ENCODE data around the gene TWSG1. TPM values are rescaled to one million over a fixed set of nuclear protein-coding genes. Genes with fewer than 3 reads are reported as not detected.

TWSG1 gene
- total and polyA plus RNA-seq, 10 of the 15 experiments (the other 5 are each of a cell fraction or from before 2014, with no cell fraction given) = 11.1 to 45.1 (median 27.7) TPM

GRCh38 chr18:9361191-9361590 is 26.6 kb downstream of the TWSG1 start:
- DNase-seq (ENCODE audit: low read depth, low spot score) (no peak), FAIRE-seq (no peak), ATAC-seq (no peak)
- no peak overlapping the region for H2AFZ ChIP-seq (ENCODE audit: control insufficient read depth, low read depth, low read length)
- no peak overlapping the region for H3K27ac ChIP-seq (ENCODE audit: control insufficient read depth, insufficient read depth)
- RAD21 ChIA-PET (ENCODE audit: unreplicated experiment) = no interaction called here
- H3K4me1 ChIP-seq (ENCODE audit: control insufficient read depth, insufficient read depth, low read length) = no peaks in the 10 kb centered on the region
- in situ Hi-C loops (cut with MboI) = no loop called here
- no peaks in the 10 kb centered on the region for H4K20me1 ChIP-seq (ENCODE audit: control insufficient read depth, insufficient read depth)
- peaks cover 18% of the 10 kb centered on the region for H3K79me2 ChIP-seq (ENCODE audit: control insufficient read depth, insufficient read depth, low read length)
- no peaks in the 10 kb centered on the region for H3K9me3 ChIP-seq (replicated peaks; ENCODE audit: control insufficient read depth, insufficient read depth, low read length)
- TF ChIP-seq BRCA1 (IDR thresholded peaks at IDR 0.05; ENCODE audit: low read depth, low read length) = no peak
- TF ChIP-seq BACH1 (IDR thresholded peaks at IDR 0.05; ENCODE audit: borderline replicate concordance) = no peak
- TF ChIP-seq MYB (IDR thresholded peaks at IDR 0.05; ENCODE audit: borderline replicate concordance, low read depth, low read length) = no peak
- no peak for TF ChIP-seq MTA3 (IDR thresholded peaks at IDR 0.05; ENCODE audit: borderline replicate concordance, low read length)
- TF ChIP-seq GABPA (IDR thresholded peaks at IDR 0.05; ENCODE audit: low read depth) = no peak
- no peak for TF ChIP-seq SUPT20H (IDR thresholded peaks at IDR 0.05; ENCODE audit: borderline replicate concordance, control insufficient read depth, low read depth, low read length)
- TF ChIP-seq EGR1 (IDR thresholded peaks at IDR 0.05; ENCODE audit: borderline replicate concordance in 1 of 2, low read depth in 2 of 2, low read length in 2 of 2) = no peak
- TF ChIP-seq ZBTB11 (CRISPR knock-in tag; IDR thresholded peaks at IDR 0.05) = no peak
- no peak for TF ChIP-seq TCF12 (IDR thresholded peaks at IDR 0.05; ENCODE audit: low read depth, low read length)
- no peak for TF ChIP-seq SP1 (IDR thresholded peaks at IDR 0.05; ENCODE audit: low read depth, low read length)
- no peak for TF ChIP-seq ZNF274 (IDR thresholded peaks at IDR 0.05; ENCODE audit: insufficient read depth, insufficient read length)
- SMC1A ChIA-PET (ENCODE audit: uncharacterized antibody, unreplicated experiment) = no interaction called here
- no TSS peak for BruUV-seq (replicated peaks)
- H3K27me3 ChIP-seq (replicated peaks in 1 of 2; ENCODE audit: control insufficient read depth in 2 of 2, insufficient read depth in 2 of 2, low read length in 1 of 2) = no peaks in the 10 kb centered on the region
- POLR2A ChIA-PET = no interaction called here
- intact Hi-C loops (cut with micrococcal nuclease; ENCODE audit: unreplicated experiment) = no loop called here
- CTCF ChIA-PET = no interaction called here
- H3K4me2 ChIP-seq (ENCODE audit: control insufficient read depth, insufficient read depth) = no peak overlapping the region
- peaks cover 4 to 5% of the 10 kb centered on the region in 2 experiments; a peak in 3 of 4 replicates for H3K36me3 ChIP-seq (ENCODE audit: control insufficient read depth in 2 of 2, insufficient read depth in 2 of 2, low read length in 1 of 2)
- 79% methylated on average over 3 of the region's 3 CpGs for WGBS (ENCODE audit: insufficient coverage, insufficient replicate concordance, low lambda C conversion rate, missing lambda C conversion rate)
- H3K9ac ChIP-seq (ENCODE audit: control insufficient read depth, insufficient read depth, low read length) = no peak overlapping the region
- no peak overlapping the region for H3K4me3 ChIP-seq
